SIG-M5 treated with dmso at 0.1 percent for 504 hours (cell line): Measurements from ENCODE around the gene AUTS2.

Experiments used
- DNase-seq: peaks from one replicate; lab custom pipeline; 2025; ENCODE audit not compliant: unreplicated experiment; lab: John Stamatoyannopoulos, UW

The AUTS2 gene

GRCh38 chr7:69840248-69840647 lies 242.0 kb downstream of the AUTS2 start:
- no peak for DNase-seq

GRCh38 chr7:69843653-69844052 lies 245.4 kb downstream of the AUTS2 start:
- no peak for DNase-seq

DNA sequence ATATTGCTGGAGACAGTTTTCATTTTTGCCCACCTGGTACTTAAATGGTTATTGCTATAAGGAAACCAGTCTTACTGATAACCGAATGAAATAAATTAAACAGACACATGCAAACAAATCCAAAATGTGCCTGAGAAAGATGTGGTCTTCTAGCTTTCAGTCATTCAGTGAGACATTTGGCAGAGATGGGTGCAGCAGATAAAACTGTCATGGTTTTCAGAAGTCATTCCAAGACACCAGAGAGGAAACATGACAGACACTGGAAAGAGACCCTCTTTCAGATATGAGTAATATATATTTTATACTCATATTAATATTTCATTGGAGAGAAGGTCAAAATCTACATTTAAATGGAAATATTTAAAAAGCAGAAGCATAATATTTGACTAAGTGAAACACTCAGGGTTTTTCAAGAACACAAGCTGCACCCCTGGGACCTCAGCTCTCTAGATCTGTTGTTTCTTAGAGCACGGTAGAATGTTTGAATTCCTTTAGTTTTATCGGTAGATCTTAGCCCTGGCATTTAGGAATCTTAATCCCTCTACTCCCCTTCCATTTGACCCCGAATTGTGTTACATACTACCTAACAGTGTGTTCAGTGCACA lies 246.1 kb downstream of the AUTS2 start:
- DNase-seq = no peak

- DNase-seq = no peak
These were observed 247.6 kb downstream of the AUTS2 start for GRCh38 chr7:69845721-69846495.

DNA sequence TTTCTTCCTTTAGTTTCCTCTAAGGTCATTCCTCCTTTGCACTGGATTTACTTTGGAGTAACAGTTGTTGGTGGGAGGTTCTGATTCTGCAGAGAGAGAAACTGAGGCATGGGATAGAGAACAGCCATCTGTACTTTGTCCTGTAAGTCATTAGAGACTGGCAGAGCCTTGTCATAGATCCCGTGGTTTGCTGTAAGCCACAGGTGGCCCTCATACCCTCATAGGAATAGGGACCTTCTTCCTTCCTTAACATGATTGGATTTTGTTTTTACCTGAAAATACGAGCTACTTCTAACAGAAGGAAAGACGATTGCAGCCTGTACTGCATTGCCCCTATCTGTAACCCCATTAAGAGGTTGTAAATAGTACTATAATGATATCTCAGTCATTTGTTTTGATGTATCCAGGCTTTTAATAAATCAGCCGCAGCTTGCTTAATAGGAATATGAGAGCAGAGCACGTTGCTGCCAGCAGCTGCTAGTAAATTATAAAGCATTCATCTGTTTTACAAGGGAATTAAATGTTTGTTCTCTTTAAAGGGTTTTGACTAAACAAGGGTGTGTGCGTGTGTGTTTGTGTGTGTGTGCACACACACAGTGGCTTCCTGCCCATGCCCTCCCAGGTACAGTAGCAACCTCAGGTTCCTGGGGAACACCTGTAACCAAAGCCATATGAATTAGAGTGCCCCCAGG lies 249.8 kb downstream of the AUTS2 start:
- no peak for DNase-seq

DNA sequence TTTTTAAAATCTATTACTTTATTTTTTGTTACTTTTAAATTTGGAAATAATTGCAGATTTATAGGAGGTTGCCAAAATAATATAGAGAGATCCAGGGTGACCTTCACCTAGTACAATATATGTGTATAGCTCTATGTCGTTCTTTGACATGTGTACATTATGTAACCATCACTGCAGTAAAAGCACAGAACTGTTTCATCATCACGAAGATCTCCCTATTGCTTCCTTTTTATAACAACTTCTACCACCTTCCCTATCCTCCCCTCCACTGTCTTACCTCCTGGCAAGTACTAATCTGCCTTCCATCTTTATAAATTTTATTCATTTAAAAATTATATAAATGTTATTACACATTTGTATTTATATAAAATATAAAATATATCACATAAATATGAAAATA lies 251.0 kb downstream of the AUTS2 start:
- no peak for DNase-seq

GRCh38 chr7:69857014-69857413 lies 258.7 kb downstream of the AUTS2 start:
- no peak for DNase-seq

DNA sequence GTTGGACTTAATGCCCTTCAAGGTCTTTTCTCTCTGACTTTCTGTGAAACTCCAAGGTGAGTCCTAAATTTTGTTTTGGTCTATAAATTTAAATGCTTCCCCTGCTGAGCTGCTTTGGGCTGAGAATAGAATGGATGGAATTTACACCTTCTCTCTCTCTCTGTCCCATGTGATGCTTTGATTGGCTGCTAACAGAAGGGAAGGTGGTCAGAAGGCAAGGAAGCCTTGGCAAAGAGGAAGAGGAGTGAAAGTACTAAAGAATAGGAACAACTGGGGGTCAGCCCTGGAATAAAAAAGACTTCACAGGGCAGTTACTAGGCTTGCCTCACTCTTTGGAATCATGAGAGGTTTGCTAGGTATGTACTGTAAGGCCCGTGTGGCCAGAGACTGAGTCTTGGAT lies 260.2 kb downstream of the AUTS2 start:
- no peak for DNase-seq

DNA sequence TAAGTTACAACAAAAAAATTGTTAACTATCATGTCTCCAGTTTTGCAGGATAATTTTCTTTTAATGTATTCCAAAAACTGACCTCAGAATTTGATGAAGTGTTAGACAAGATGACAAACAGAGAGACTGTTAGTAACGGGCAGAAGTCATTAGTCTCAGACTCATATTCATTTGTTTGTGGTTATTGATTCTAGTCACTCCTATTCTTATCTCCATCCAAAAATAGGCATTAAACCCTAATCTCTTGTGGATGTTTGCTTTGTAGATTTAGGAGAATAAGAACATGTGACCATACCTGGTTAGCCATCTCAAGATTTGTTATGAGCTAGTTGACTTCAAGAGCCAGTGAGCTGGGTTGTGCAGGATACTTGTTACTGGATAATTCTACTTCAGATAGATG lies 261.1 kb downstream of the AUTS2 start:
- DNase-seq = no peak

DNA sequence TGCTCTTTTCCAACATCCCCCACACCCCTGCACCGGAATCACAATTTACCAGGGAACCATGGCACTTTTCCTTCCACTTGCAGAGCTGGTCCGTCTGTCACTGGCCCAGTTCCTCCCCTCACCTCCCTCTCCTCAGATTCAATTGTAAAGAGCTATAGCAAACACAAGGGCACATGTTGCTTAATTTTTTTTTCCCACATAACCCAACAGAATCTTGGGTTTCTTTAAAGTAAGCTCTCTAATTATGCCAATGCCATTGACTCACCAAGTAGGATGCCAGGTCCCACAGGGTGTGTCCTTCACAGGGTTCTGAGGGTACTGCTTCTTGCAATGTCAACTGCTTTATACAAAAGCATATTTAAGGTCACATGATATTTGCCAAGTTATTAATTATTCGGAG lies 262.2 kb downstream of the AUTS2 start:
- no peak for DNase-seq

DNA sequence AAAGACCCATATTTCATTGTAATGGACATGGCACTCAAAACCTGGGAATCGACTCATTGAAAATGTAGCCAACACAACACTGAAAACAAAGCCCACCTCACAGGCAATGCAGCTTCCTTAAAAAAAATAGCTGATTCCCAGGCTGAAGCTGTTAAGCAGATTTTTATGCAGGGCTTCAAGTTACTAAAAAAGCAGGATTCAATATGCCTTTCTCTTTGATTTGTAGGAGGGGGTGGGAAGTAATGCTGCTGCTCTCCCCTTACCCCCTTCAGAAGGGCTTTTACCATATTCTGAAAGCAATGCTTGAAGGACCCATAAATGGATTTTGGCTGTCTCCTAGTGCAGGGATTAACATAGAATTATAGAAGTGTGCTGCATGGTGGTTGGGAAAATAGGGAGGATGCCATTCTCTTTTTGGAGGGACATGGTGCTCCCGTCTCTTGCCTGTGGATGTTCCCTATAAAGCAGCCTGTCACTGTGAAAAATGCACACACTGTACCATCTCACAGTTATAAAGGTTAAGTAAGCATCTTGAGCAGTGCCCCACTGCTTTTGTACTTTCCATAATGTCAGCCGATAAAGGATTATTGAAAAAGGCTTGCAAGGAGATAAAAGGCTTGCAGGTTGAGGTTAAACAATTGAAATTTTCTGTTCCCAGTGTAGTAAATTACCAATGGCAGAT lies 262.8 kb downstream of the AUTS2 start:
- DNase-seq = no peak

- no peak for DNase-seq
These were observed 264.3 kb downstream of the AUTS2 start for GRCh38 chr7:69862413-69863064.

DNA sequence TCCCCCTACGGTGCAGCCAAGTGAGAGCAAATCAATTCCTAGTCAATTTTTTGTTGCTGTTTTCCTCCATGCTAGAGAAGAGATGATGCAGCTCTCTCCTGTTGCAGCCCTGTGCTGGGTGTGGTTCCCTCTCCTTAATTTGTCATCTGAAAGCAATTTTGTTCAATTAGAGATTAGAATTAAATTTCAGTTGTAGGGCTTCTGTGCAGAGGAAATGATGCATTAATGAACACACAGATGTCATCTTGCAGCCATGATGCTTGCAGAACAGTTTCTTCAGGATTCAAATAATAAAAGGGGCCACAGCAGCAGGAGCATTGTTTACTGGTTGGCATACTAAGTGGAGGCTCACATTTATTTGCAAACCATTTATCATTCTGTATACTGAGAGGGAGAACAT lies 266.0 kb downstream of the AUTS2 start:
- DNase-seq = no peak

DNA sequence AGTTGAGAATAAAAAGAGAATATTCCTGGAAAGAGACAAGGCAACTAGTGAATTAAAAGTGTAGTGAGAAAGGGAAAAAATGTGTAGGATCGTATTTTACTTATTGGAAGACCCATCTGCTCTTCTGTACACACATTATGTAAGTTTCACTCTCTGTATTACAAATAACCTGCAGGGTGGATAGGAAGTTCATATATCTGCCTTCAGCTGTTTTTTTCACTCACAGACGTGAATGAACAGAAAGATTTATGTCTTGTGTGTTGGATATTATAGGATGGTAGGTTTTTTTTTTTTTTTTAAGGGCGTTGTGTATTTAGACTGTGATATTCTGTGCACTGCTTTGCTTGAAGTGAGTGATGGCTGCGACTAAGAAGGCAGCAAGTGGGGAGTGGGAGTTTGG lies 266.5 kb downstream of the AUTS2 start:
- no peak for DNase-seq

- no peak for DNase-seq
These were observed 270.6 kb downstream of the AUTS2 start for GRCh38 chr7:69868921-69869320.

DNA sequence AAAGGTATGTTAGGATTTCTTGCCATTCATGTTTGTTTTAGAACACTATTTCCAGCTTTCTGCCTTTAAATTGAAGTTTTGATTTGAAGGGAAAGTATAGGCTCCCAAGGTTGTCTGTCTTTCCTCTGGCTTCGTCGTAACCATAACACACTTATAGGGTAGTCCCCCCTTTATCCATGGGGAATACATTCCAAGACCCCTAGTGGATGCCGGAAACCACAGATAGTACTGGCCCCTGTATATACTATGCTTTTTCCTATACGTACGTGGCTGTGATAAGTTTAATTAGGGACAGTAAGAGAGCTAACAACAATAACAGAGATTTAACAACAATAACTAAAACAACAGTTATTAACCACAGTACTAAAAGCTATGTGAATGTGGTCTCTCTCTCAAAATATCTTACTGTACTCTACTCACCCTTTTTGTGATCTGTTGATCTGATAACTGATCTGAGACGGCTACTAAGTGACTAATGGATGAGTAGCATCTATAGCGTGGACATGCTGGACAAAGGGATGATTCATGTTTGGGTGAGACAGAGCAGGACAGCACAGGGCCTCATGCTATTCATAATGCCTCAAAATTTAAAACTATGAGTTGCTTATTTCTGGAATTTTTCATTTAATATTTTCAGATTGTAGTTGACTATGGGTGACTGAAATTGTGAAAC lies 273.1 kb downstream of the AUTS2 start:
- DNase-seq = no peak

- DNase-seq = no peak
These were observed 273.8 kb downstream of the AUTS2 start for GRCh38 chr7:69871886-69872569.

DNA sequence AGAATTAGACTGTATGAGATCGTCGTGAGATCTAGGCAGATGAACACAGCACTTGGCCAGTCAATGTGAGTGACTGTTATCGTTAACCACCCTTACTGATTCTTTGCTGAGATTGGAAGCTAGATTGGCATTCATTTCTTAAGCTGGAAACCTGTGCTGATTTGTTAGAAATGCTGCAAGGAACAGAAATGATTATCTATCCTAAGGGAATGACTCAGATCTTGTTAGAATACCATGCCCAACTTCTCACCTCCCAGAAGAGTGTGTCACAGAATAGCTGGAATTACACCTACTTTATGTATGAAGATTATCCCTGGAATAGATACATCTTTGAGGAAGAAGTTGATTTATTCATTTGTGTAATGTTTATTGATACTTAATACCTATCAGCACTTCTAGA lies 275.2 kb downstream of the AUTS2 start:
- DNase-seq = no peak

GRCh38 chr7:69878015-69878414 lies 279.7 kb downstream of the AUTS2 start:
- DNase-seq = no peak

- DNase-seq = no peak
These were observed 280.3 kb downstream of the AUTS2 start for GRCh38 chr7:69878591-69878990.
